G401 (cell line): ENCODE data around the gene MYO1G. TPM values are rescaled to one million over a fixed set of nuclear protein-coding genes. Genes with fewer than 3 reads are reported as not detected.
"Not testable (repeated sequence)": the region's sequence is repeated elsewhere in the genome, so short reads cannot be mapped to it uniquely, and the experiment has no call there.

Experiments used
- DNase-seq: peaks from one replicate; pipeline ENCODE4 v3.0.0-alpha.2; 2015; ENCODE audit warnings: low spot score
- in situ Hi-C: cut with HindIII; loops from 2 replicates; pipeline ENCODE4 v1.10.0; 2016; ENCODE audit warnings: low sequenced_read_pairs, mixed read lengths
- total RNA-seq: library from RNA; depleted of rRNA; stranded (reverse); fragments of >200 nt; shearing (Covaris generic); gene quantifications from 2 replicates; pipeline ENCODE4 v1.2.3, GENCODE V29; 2014; rRNA removed

The MYO1G gene
- 0.37 and 0.98 TPM in 2 replicates for total RNA-seq

GRCh38 chr7:44978511-44979366 lies at the start of gene MYO1G:
Gene MYO1G, minus strand, starts transcription at chr7:44979015. Its CDS starts 54 bp downstream, at chr7:44978961.
- in situ Hi-C loops, result no loop called here
- no peak for DNase-seq

GRCh38 chr7:45028138-45028919 lies 49.5 kb upstream of the MYO1G start:
- no peak for DNase-seq
- in situ Hi-C loops, result no loop called here

GRCh38 chr7:45027774-45028114 lies 48.9 kb upstream of the MYO1G start:
- in situ Hi-C loops, result no loop called here
- no peak for DNase-seq

GRCh38 chr7:45026984-45027773 lies 48.4 kb upstream of the MYO1G start:
- in situ Hi-C loops, result no loop called here
- DNase-seq, result no peak

- in situ Hi-C loops, result no loop called here
- DNase-seq, result no peak
These were observed 47.2 kb upstream of the MYO1G start for GRCh38 chr7:45026013-45026412.

GRCh38 chr7:45025473-45025872 lies 46.7 kb upstream of the MYO1G start:
- in situ Hi-C loops, DNase-seq: not testable (repeated sequence)

- in situ Hi-C loops, result no loop called here
- DNase-seq, result no peak
These were observed 45.4 kb upstream of the MYO1G start for GRCh38 chr7:45024126-45024744.

- in situ Hi-C loops, result no loop called here
- DNase-seq, result no peak
These were observed 42.9 kb upstream of the MYO1G start for GRCh38 chr7:45021604-45022296.

GRCh38 chr7:45020915-45021314 lies 42.1 kb upstream of the MYO1G start:
- no peak for DNase-seq
- in situ Hi-C loops, result no loop called here

- in situ Hi-C loops, result no loop called here
- DNase-seq, result no peak
These were observed 38.4 kb upstream of the MYO1G start for GRCh38 chr7:45017253-45017652.

- DNase-seq, result no peak
- in situ Hi-C loops, result no loop called here
These were observed 36.5 kb upstream of the MYO1G start for GRCh38 chr7:45015313-45015712.

GRCh38 chr7:45013465-45013967 lies 34.7 kb upstream of the MYO1G start:
- no peak for DNase-seq
- in situ Hi-C loops, result no loop called here

GRCh38 chr7:45007571-45008328 lies 28.9 kb upstream of the MYO1G start:
- in situ Hi-C loops, result no loop called here

GRCh38 chr7:45007106-45007505 lies 28.3 kb upstream of the MYO1G start:
- in situ Hi-C loops, result no loop called here
- no peak for DNase-seq

More at GRCh38 chr7:45007571-45008328, 28.9 kb upstream of the MYO1G start:
- DNase-seq, result no peak

GRCh38 chr7:45003789-45004188 lies 25.0 kb upstream of the MYO1G start:
- in situ Hi-C loops, result no loop called here
- DNase-seq, result no peak

- in situ Hi-C loops, result no loop called here
- DNase-seq, result no peak
These were observed 23.0 kb upstream of the MYO1G start for GRCh38 chr7:45001826-45002225.

GRCh38 chr7:45001138-45001694 lies 22.4 kb upstream of the MYO1G start:
- in situ Hi-C loops, result no loop called here
- peak; percentile 64 for DNase-seq
